ENCODE data around the gene SUPT3H.
"Not testable (repeated sequence)": the region's sequence is repeated elsewhere in the genome, so short reads cannot be mapped to it uniquely, and the experiment has no call there.

Gene SUPT3H

GRCh38 chr6:45187836-45188235, 189.9 kb downstream of the SUPT3H start:
- intact Hi-C loops (cut with DNase I; ENCODE audit: low total_unique reads) = no loop called here
- TF ChIP-seq, protein P1, sequence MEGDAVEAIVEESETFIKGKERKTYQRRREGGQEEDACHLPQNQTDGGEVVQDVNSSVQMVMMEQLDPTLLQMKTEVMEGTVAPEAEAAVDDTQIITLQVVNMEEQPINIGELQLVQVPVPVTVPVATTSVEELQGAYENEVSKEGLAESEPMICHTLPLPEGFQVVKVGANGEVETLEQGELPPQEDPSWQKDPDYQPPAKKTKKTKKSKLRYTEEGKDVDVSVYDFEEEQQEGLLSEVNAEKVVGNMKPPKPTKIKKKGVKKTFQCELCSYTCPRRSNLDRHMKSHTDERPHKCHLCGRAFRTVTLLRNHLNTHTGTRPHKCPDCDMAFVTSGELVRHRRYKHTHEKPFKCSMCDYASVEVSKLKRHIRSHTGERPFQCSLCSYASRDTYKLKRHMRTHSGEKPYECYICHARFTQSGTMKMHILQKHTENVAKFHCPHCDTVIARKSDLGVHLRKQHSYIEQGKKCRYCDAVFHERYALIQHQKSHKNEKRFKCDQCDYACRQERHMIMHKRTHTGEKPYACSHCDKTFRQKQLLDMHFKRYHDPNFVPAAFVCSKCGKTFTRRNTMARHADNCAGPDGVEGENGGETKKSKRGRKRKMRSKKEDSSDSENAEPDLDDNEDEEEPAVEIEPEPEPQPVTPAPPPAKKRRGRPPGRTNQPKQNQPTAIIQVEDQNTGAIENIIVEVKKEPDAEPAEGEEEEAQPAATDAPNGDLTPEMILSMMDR (IDR thresholded peaks at IDR 0.05) = no peak
- Histone ChIP-seq H3K27me3 (no peaks in the 10 kb centered on the region), H3K36me3 (no peaks in the 10 kb centered on the region), H3K4me1 (no peaks in the 10 kb centered on the region), H3K9me3 (no peaks in the 10 kb centered on the region), H3K4me3 (no peak overlapping the region), H3K27ac (no peak overlapping the region)
- no peak for DNase-seq

DNA sequence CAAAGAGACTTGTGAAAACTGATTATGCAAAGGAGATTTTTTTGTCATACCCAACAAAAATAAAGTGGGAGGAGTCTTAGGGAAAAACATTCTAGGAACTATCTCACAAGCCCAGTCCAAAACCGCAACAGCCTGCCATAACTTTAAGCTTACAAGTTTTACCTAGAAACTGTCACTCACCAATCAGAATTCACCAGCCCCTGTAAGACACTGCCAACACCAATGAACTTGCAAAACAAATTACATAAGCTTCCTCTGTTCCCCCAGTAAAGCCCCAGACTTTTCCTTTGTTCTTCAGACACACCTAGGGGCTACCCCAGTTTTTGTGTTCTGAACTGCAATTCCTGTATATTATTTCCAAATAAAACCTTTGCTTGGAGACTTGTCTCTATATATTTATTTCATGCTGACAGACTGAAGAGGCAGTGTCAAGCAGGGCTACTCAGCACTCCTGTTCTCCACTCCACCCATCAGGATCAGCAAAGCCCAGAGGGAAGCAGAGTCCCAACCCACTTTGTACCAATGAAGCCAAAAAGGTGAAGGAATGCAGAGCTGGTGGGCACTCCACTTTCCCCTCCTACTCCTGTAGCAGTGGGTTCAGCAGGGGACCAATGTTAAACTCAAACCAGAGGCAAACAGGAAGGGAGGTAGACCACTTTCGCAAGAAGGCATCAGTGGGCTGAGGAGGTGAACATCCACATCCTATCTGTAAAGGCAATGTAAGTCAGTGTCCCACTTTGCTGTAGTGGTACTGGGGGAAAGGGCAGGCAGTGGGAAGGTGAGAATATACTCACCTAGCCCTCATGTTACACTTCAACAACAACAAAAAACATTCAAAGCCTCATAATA, 192.1 kb downstream of the SUPT3H start:
- H3K9me3 ChIP-seq = no peaks in the 10 kb centered on the region
- H3K4me3 ChIP-seq = no peak overlapping the region
- no peaks in the 10 kb centered on the region for H3K4me1 ChIP-seq
- no peak overlapping the region for H3K27ac ChIP-seq
- no peaks in the 10 kb centered on the region for H3K36me3 ChIP-seq
- no peak for DNase-seq
- intact Hi-C loops (cut with DNase I; ENCODE audit: low total_unique reads) = no loop called here
- TF ChIP-seq, protein P1 (IDR thresholded peaks at IDR 0.05) = no peak
- H3K27me3 ChIP-seq = no peaks in the 10 kb centered on the region

DNA sequence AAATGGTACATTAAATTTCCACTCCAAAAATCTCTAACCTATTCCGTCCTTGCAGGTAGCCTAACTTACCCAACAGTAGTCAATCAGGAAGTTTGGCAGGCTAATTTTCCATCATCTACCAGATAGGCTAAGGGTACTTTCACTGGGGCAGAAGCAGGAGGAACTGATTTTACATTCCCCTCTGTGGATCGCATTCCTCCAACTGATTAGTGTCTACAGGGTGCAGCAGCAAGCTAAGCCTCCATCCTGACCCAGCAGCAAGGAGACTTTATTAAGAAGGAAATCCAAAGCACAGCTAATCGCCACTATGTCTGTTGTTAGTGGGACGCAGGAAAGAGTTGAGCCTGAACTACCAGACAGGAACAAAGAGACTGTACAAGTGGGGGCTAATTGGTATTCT, 192.8 kb downstream of the SUPT3H start:
- DNase-seq = no peak
- TF ChIP-seq, protein P1 (IDR thresholded peaks at IDR 0.05) = no peak
- H3K36me3 ChIP-seq = no peaks in the 10 kb centered on the region
- no peaks in the 10 kb centered on the region for H3K9me3 ChIP-seq
- no peak overlapping the region for H3K27ac ChIP-seq
- H3K4me3 ChIP-seq = no peak overlapping the region
- intact Hi-C loops (cut with DNase I; ENCODE audit: low total_unique reads) = no loop called here
- no peaks in the 10 kb centered on the region for H3K27me3 ChIP-seq
- no peaks in the 10 kb centered on the region for H3K4me1 ChIP-seq

- no peaks in the 10 kb centered on the region for H3K9me3 ChIP-seq
- intact Hi-C loops (cut with DNase I; ENCODE audit: low total_unique reads) = no loop called here
- no peaks in the 10 kb centered on the region for H3K4me1 ChIP-seq
- TF ChIP-seq, protein P1 (IDR thresholded peaks at IDR 0.05) = no peak
- DNase-seq = no peak
- no peak overlapping the region for H3K4me3 ChIP-seq
- H3K27ac ChIP-seq = no peak overlapping the region
- H3K36me3 ChIP-seq = no peaks in the 10 kb centered on the region
- no peaks in the 10 kb centered on the region for H3K27me3 ChIP-seq
These were observed 193.7 kb downstream of the SUPT3H start for GRCh38 chr6:45184040-45184439.

- H3K9me3 ChIP-seq; H3K36me3 ChIP-seq; H3K4me1 ChIP-seq; H3K27me3 ChIP-seq; H3K27ac ChIP-seq; intact Hi-C loops (cut with DNase I; ENCODE audit: low total_unique reads); DNase-seq; H3K4me3 ChIP-seq: not testable (repeated sequence)
These were observed 201.4 kb downstream of the SUPT3H start for GRCh38 chr6:45176373-45176772.

- H3K4me3 ChIP-seq = no peak overlapping the region
- no peaks in the 10 kb centered on the region for H3K4me1 ChIP-seq
- H3K27ac ChIP-seq = no peak overlapping the region
- intact Hi-C loops (cut with DNase I; ENCODE audit: low total_unique reads) = no loop called here
- TF ChIP-seq, protein P1 (IDR thresholded peaks at IDR 0.05) = no peak
- no peaks in the 10 kb centered on the region for H3K36me3 ChIP-seq
- no peaks in the 10 kb centered on the region for H3K9me3 ChIP-seq
- H3K27me3 ChIP-seq = no peaks in the 10 kb centered on the region
- no peak for DNase-seq
These were observed 202.5 kb downstream of the SUPT3H start for GRCh38 chr6:45175272-45175671.

All from tibial artery (tissue), 4 donors.